Measurements from ENCODE around the gene CBX5.
"Not testable (repeated sequence)": the region's sequence is repeated elsewhere in the genome, so short reads cannot be mapped to it uniquely, and the experiment has no call there.

The CBX5 gene

DNA sequence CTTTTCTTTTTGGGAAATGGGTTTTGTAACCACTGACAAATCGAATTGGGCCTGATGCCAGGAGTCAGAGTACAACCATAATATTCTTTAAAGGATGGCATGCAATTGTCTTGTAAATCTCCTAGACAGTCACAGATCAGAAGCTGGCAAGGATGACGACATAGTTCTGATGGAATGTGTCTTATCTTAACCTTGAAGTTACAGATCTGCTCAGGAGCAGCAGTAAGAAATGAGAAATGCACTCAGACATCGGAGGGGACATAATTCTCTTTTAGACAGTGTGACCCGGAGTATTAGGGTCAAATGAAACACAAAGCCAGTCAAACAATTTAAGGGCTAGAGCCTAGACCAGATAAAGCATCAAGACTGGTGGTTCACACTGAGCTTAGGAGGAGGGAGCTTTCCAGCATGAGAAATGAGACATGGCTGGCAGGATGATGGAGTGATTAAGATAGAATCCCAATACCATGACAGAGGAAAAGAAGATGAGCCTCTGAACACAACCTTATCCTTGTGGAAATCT is 17.5 kb downstream of the CBX5 start:
- no peak for DNase-seq

DNA sequence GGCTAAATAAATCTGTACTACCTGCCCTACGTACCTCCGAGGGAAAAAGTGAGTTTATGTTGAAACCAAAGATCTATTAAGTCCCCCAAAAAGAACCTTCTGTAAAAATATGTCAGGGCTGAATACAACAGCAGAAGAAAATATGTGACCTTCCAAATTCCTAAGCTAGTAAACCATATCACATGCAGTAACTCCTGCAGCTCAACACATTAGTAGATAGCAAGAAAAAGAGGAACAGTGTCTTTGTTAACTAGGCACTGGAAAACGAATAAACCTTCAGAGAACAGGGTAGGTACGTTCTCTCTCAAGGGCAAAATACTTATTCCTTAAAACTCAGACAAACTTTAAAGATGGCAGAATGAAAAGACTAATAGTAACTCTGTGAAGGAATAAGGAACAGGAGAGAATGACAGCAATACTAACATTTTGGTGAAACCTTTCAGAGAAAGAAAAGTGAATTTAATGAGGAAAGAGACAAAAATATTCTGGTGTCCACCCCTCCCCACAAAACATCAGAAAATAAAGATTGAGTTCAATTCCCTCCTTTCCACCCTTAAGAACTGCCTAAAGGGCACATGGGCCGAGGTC is 18.0 kb downstream of the CBX5 start:
- DNase-seq = no peak

DNA sequence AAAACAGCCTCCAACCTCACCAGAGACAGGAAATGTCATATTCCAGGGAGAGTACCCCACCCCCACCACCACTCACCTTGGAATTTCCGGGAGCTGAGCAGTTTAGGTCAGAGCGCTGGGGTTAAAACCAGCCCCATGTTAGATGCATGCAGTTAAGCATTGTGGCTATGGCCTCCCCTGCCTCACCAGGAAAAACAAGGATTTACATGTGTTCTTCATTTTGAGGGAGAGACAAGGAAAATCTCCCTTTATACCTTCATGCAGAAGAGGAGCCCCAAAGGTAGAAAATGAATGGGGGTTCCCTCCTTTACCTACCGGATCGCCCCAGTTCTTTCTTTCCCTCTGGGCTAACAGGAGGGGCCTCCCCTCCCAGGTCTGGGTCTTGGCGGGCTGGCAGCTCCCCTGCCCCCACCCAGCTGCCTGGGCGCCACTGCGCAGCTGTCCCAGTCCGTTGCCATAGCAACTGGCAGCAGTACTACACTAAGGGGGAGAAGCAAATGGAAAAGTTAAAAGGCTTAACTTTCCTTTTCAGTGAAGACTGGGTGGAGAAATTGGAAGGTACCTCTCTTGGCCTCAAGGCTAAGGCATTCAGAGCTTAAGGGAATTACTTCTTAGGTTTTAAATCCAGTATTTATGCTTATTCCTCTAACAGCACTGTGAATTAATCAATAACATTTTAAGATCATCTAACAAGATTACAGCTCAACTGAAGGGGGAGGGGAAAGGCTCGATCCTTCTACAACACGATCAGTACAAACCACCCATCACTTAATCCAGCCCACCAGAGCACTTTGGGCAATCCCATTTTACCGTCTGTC is 20.5 kb downstream of the CBX5 start:
- peak; percentile 40 for DNase-seq

DNA sequence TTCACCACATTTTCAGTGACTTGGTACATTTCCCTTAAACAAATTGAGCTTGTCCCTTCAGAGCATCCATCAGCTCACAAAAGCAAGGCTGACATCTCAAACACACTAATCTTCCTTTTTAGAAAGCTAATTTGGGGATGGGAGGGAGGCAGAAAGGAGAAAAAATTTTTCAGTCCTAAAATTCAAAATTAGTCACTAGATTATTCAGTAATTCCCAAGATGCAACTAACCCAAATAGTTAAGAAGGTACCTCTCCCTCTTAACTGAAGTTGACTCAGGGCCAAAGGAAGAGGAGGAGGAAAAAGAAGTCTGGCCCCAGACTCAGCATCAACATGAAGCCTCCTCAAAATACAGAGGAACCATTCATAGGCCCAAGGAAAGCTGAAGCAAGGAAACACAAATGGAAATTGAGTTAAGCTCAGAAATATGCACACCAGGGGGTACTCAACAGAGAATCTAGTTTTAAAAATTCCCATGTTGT is 21.7 kb downstream of the CBX5 start:
- no peak for DNase-seq

DNA sequence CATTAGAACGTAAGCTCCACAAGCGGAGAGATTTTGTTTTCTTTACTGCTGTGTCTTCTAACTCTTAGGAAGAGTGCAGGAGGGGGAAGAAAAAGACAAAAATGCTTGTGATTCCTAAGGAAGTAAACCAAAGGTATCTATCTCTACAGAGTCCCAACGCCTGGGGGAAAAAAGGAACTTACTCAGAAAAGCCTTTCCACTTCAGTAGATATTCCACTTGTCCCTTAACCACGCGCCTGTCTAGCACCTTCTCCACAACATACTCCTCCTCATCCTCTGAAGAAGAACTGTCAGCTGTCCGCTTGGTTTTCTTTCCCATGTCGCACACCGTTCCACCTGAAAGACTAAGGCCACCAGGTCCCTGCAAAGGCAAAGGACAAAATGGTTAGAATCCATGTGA is 22.6 kb downstream of the CBX5 start:
- no peak for DNase-seq

DNA sequence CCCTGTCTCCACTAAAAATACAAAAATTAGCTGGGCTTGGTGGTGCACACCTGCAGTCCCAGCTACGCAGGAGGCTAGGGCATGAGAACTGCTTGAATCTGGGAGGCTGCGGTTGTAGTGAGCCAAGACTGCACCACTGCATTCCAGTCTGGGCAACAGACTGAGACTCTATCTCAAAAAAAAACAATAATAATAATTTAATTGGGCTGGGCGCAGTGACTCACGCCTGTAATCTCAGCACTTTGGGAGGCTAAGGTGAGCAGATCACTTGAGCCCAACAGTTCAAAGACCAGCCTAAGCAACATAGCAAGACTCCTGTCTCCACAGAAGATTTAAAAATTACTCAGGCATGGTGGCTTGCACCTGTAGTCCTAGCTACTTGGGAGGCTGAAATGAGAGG is 26.7 kb downstream of the CBX5 start:
- no peak for DNase-seq

DNA sequence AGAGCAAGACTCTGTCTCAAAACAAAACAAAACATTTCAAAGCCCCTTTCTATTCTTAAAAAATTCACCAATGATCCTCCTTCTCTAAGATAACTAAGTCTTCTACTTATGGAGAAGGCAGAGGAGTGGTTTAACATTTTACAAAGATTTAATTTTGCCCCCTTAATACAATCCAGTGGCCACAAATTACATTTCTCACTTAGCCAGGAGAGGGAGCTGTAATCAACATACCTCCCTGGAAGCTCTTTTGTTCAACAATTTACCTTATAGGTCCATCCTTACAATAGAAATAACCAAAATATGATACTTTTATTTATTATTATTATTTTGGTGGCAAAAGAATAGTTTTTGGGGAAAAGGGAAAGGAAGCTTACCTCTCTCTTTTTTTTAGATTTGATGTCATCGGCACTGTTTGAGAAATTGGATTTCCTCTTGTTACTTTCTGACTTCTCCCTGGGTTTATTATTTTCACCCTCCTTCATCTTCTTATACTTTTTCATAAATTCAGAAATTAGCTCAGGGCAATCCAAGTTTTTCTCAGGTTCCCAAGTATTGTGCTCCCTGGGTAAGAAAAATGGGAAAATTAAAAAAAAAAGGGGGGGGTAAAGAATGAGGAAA is 28.1 kb downstream of the CBX5 start:
- DNase-seq = peak; percentile 62

DNA sequence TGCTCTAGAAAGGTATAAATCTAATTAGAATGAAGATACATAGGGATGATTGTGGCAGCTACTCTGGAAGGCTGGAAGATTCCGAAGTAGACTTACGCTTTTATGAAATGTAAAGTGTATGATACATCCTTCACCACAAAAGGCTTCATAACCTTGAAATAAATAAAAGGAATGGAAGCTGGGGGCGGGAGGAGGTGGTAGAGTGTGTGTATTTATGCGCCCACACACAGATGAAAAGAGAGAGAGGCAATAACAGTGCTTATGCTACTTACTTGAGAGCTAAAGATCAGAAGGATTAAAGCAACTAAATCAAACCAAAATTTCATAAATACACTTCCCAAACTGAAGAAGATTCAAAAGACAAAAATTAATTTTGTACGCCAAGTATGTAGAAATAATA is 30.4 kb downstream of the CBX5 start:
- no peak for DNase-seq

DNA sequence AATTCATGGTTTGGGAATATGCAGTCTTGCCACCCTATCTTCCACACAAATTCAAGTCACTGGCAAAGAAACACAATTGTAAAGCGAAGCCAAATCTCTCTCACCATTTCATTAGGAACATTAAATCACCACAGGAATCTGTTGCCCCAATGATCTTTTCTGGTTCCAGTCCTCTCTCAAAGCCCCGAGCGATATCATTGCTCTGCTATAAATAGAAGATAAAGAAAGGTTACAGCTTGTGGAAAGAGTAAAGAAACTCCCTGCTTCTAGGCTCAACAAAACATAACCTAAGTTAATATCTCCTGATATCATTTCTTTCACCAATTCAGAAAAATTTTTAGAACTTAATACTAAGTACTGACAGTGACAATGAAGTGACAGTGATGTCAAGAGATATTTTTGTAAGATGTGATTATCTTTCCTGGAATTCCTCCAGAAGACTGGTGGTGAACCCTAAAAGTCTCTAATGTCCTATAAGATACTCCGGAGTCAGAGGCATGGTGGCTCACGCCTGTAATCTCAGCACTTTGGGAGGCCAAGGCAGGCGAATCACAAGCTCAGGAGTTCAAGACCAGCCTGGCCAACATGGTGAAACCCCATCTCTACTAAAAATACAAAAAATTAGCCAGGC is 33.8 kb downstream of the CBX5 start:
- no peak for DNase-seq

DNA sequence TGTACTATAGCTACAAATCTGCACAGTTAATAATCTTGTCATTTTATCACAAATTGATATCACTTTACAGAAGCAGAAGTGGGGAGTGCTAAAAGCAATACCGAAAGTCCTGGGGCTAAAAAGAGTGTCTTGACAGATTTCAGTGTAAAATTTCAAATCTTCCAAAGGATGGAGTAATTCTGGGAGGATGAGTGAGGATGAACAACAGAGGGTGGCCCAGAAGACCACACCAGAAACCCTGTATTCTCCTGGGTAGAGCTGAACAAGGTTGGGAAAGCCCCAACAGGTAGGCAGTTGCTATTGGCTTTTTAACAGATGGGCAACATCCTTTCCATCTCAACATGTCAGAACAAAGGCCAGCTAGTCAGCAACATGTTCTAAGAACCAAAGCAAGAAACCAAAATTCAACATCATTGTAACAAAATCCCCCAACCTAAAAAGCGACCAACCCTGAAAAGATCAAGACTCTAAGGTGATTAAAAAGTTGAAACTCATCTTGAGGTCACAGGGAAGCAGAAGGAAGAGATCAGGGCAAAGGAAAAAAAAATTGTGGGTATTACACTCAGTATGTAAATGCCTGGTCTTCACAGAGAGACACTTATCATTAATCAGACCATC is 38.8 kb downstream of the CBX5 start:
- DNase-seq = no peak

DNA sequence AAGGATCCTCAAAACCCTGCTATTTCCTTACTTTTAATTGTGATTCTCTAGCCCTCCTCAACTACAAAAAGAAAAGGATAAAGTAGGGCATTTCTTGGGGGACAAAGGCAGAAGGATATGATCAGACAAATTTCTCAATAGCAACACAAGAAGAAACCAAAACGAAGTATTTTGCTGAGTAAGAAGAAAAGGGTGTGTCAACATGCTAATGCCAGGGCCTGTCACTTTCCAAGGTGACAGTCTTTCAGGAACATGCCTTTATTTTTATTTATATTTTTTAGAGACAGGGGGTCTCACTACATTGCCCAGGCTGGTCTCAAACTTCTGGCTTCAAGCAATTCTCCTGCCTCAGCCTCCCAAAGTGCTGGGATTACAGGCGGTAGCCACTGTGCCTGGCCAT is 39.8 kb downstream of the CBX5 start:
- DNase-seq = no peak

DNA sequence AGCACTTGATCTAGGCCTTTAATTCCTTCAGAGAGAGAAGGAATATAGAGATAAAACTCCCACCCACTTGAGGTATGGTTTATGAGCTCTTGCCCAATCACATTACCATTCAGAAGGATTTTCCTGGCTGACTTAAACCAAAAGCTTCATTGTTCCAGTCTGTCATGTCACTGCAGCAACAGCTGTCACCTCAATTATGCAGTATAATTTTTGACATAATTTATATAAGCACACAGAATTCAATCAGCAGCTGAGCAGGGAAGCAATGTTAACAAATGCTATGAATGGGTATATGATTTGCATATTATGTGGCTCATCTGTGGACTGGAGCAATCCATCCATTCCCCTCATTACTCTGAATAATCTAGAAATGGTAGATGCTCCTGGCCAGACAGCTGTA is 40.3 kb downstream of the CBX5 start:
- DNase-seq = no peak

DNA sequence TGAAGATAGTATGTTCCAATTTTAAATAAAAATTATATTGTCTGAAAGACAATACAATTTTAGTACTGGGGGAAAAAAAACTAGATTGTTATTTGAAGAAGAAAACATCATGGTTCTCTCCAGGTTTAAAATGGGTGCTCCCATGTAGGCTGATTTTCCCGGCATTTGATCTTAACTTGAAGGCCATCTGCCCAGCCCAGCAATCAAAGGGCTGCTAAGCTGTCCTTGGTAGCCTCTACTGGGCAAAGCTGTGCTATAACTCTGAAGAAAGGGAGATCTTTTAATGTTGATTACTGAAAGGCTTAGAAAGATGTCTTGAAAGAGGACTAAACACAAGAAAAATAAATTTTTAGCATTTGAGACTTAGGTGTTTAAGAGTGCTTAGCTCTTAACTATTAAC is 41.4 kb downstream of the CBX5 start:
- no peak for DNase-seq

DNA sequence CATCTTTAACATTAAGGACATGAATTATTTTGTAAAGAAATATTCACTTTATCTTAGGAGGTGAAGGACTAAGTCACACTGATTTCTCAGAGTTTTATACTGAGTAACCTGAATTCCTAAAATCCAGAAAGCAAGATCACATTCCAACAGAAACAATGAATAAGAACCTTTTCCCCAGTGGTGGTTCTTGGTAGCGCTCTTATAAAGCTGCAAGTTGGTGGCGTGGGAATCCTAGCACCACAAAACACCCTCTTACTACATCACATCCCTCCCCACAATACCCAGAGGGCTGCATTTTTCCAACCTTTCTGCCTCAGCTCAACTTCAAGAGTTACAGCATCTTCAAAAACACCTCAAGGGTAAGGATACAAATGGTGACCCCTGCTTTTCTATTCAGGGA is 47.1 kb downstream of the CBX5 start:
- no peak for DNase-seq

DNA sequence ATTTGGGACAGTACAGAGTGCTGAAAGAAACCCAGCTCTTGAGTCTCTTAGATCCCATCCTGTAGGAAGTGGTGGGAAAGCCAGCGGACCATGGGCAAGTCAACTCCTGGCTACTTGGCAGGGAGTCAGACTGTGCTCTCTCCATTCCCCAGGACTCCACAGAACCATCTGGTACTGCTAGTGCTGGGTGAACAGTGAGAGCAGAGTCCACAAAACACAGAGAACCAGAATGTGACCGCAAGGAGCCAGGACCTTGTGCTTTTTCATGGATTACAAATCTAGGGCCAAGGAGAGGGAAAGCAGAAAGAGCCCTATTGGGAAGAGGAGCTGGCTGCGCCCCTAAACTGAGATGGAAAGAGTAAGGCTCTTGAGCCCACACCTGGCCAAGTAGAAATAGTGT is 48.7 kb downstream of the CBX5 start:
- not testable (repeated sequence) for DNase-seq

DNA sequence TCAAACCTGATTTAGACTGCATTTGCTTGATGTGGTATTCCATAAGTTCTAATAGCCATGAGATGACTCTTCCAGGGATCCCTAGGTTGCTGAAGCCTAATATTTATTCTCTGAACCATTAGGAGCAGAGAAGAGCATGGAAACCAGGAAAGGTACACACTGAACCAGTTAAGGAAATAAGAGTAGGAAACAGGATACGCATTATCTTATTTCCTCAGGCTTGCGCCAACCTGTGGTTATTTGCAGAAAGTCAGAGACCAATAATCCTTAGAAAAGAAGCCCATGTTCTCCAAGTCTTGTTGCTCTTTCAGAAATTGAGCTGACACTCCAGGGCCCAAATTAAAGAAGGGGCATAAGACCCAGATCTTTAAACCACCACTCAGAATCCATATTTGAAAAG is 49.4 kb downstream of the CBX5 start:
- DNase-seq = no peak

DNA sequence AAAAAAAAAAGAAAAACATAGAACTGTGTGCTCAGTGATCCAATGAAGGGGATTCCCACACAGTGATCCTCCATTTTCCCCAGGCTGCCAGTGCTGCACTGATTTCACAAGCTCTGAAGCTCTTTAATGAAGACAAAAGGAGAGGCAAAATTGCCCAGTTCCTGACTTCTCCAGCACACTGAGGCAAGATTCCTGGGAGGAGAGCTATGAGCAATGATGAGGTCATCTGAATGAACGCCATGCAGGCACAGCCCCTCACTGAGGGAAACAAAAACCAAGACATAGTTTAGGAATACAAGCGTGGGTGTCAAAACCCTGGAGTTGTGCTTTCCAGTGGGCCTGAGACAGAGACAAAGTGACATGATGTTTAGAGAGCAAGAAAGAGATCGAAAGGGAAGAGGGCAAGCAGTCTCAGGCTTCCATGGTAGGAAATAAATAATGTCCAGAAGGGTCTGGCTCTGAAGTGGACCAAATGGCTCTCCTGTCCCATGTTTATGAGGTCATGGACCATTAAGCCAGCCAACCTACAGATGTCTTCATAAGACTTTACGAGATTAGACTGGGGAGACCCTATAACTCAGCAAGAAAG is 50.2 kb downstream of the CBX5 start:
- no peak for DNase-seq

DNA sequence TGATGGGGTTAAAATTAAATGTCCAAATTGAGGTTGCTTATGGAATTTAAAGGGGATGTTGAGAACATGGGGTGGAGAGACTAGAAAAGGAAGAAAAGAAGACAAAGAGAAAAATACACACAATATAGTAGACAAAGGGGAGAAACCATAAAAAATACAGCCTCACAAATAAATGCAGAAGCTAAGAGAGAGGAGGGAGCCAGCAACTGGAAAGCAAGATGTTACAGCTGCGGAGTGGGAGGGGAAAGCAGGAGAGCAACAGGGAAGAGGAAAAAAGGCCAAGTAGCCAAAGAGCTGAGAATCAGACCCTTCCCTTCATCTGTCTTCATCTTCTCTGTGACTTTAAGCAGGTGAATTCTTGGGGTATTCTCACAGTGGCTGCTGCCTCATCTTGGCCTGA is 51.5 kb downstream of the CBX5 start:
- DNase-seq = no peak

DNA sequence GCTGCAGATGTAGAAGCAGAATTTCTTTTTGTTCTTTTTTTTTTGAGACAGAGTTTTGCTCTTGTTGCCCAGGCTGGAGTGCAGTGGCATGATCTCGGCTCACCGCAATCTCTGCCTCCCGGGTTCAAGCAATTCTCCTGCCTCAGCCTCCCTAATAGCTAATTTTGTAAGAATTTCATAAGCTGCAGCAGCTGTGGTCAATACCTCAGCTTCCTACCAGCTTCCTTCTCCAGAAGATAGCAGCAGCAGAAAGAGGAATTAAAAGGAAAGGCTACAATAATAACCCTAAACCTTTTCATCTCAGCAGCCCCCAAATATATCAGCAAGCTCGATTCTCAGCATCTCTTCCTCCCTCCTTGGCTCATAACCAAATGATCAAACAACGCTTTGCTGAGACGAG is 52.0 kb downstream of the CBX5 start:
- not testable (repeated sequence) for DNase-seq

DNA sequence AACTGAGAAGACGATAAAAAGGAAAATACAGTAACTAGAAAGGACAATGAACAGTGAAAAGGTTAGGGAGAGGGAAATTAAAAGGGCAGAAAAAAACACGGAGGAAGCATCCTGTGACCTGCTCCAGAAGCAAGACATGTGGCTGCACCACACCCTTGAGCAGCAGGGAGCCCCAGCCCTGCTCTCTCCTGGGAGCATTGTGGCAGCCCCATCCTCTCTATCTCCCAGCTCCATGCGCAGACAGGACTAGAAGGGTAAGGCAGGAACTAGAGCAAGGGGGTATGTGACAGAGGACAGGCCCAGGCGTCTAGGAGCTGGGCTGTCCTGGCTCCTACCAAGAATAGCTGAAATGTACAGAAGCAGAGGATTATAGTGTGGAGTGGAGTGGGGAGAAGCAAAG is 52.5 kb downstream of the CBX5 start:
- no peak for DNase-seq

DNA sequence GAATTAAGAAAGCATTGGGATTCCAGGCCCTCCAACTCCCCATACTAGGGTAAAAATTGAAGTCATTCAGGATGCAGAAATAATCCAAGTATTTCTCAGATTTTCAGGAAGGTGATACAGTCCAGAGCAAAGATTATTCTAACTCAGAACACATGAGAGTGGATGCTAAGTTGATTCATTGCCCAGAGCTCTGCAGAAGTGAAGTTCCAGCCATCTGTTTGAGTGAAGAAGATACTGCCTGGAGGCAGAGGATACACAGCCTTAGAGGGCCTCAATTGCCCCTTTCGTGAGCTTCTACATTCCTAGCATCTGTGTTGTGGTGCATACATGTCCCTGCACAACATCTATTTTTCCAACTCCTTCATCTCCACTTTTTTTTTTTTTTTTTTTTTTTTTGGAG is 54.3 kb downstream of the CBX5 start:
- DNase-seq = no peak

DNA sequence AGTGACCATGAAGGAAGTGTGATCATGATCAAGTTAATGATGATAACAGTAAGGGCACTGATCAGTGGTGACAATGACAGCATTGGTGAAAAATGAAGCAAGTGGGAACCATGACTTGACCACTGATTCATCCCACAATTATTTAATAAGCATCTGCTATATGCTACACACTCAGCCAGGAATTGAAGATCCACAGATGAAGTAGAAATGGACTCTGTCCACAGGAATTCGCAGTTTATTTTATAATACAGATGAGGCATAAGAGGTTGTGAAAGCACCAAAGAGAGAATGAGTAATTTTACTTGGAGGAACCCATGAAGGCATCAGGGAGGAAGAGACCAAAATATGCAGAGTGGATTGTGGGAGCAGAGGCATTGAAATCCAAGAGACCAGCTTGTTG is 57.3 kb downstream of the CBX5 start:
- no peak for DNase-seq
